Measurements from ENCODE around the gene KIN. TPM values are rescaled to one million over a fixed set of nuclear protein-coding genes. Genes with fewer than 3 reads are reported as not detected.

KIN gene
- total and polyA plus RNA-seq, 2 experiments from 2014 or later = 8.5 to 31.7 TPM

GRCh38 chr10:7722927-7723529 lies 64.8 kb downstream of the KIN start (continued):
- TF ChIP-seq ZNF462 (CRISPR knock-in tag; IDR thresholded peaks at IDR 0.05) = no peak

DNA sequence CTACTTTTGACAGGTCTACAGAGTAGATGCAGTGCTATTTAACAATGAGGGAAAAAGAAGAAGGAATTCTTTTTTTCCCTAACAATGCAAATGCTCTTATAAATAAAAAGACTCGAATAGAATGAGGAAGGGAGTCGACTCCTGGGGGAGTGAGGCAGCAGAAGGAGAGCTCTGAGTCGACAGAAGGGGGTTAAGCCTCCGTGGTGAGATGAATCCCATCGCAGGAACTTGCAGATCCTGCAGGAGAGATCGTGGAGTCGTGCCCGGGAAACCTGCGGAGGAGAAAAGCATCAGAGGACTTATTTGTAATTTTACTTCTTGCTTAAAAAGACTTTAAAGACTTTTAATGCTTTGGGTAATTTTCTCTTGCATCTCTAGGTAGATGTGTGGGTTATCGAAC lies 67.3 kb downstream of the KIN start:
- H3K79me2 ChIP-seq (replicated peaks; ENCODE audit: insufficient read depth) = no peaks in the 10 kb centered on the region
- H3F3A ChIP-seq (replicated peaks; ENCODE audit: low read depth) = no peaks in the 10 kb centered on the region
- Mint-ChIP-seq H3K27me3 (ENCODE audit: insufficient read depth, low read depth, poor library complexity) (peaks cover 2% of the 10 kb centered on the region), H3K4me3 (no peak overlapping the region), H3K36me3 (ENCODE audit: low read depth) (no peaks in the 10 kb centered on the region; the same call in 2 of the 3 replicates), H3K4me1 (peaks cover 3% of the 10 kb centered on the region; the same call in 1 of the 3 replicates), H3K27ac (no peak overlapping the region), H3K9me3 (no peaks in the 10 kb centered on the region; the same call in 2 of the 3 replicates)
- no peak overlapping the region for H3K27ac ChIP-seq (ENCODE audit: low read depth)
- DNase-seq (ENCODE audit: low spot score) = no peak
- peak overlapping the region; percentile 81; the same call in 1 of the 2 replicates for H2AFZ ChIP-seq
- no peaks in the 10 kb centered on the region for H3K9me2 ChIP-seq (ENCODE audit: insufficient read depth)
- no peak for ATAC-seq
- no peaks in the 10 kb centered on the region for H3K27me3 ChIP-seq (ENCODE audit: insufficient read depth)
- H3K4me1 ChIP-seq (ENCODE audit: insufficient read depth) = no peaks in the 10 kb centered on the region
- no peaks in the 10 kb centered on the region for H3K36me3 ChIP-seq (ENCODE audit: insufficient read depth)
- H3K4me3 ChIP-seq = no peak overlapping the region
- no peak overlapping the region for H3K4me2 ChIP-seq
- no peaks in the 10 kb centered on the region for H4K20me1 ChIP-seq (replicated peaks; ENCODE audit: insufficient read depth)
- no peak for TF ChIP-seq JUNB (IDR thresholded peaks at IDR 0.05; ENCODE audit: unreplicated experiment)
- no peak for TF ChIP-seq ZNF462 (CRISPR knock-in tag; IDR thresholded peaks at IDR 0.05)
- TF ChIP-seq STAT1 (IDR thresholded peaks at IDR 0.05; ENCODE audit: unreplicated experiment) = no peak
- no peak for TF ChIP-seq CREB1 (CRISPR knock-in tag; IDR thresholded peaks at IDR 0.05; ENCODE audit: low read depth)
- TF ChIP-seq, protein P1, sequence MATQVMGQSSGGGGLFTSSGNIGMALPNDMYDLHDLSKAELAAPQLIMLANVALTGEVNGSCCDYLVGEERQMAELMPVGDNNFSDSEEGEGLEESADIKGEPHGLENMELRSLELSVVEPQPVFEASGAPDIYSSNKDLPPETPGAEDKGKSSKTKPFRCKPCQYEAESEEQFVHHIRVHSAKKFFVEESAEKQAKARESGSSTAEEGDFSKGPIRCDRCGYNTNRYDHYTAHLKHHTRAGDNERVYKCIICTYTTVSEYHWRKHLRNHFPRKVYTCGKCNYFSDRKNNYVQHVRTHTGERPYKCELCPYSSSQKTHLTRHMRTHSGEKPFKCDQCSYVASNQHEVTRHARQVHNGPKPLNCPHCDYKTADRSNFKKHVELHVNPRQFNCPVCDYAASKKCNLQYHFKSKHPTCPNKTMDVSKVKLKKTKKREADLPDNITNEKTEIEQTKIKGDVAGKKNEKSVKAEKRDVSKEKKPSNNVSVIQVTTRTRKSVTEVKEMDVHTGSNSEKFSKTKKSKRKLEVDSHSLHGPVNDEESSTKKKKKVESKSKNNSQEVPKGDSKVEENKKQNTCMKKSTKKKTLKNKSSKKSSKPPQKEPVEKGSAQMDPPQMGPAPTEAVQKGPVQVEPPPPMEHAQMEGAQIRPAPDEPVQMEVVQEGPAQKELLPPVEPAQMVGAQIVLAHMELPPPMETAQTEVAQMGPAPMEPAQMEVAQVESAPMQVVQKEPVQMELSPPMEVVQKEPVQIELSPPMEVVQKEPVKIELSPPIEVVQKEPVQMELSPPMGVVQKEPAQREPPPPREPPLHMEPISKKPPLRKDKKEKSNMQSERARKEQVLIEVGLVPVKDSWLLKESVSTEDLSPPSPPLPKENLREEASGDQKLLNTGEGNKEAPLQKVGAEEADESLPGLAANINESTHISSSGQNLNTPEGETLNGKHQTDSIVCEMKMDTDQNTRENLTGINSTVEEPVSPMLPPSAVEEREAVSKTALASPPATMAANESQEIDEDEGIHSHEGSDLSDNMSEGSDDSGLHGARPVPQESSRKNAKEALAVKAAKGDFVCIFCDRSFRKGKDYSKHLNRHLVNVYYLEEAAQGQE (IDR thresholded peaks at IDR 0.05; ENCODE audit: unreplicated experiment) = no peak

Data from GM23338 (cell line).